HUES48 (cell line): ENCODE measurements around the gene KRTAP4-5.
"Not testable (repeated sequence)": the region's sequence is repeated elsewhere in the genome, so short reads cannot be mapped to it uniquely, and the experiment has no call there.

ENCODE experiments used
- H3K27ac ChIP-seq: one replicate; pipeline ENCODE4 v1.7.0; 2013; ENCODE audit warnings: low read depth, low read length, inconsistent platforms
- H3K27me3 ChIP-seq: 2 replicates; pipeline ENCODE4 v1.6.1; 2013; ENCODE audit warnings: mild to moderate bottlenecking, low read length; ENCODE audit not compliant: control insufficient read depth, insufficient read depth
- H3K36me3 ChIP-seq: 2 replicates; pipeline ENCODE4 v1.6.1; 2013; ENCODE audit warnings: low read length; ENCODE audit not compliant: control insufficient read depth, insufficient read depth
- H3K4me1 ChIP-seq: 2 replicates; pipeline ENCODE4 v1.6.1; 2013; ENCODE audit warnings: mild to moderate bottlenecking, low read length; ENCODE audit not compliant: control insufficient read depth, insufficient read depth
- H3K4me3 ChIP-seq: 2 replicates; pipeline ENCODE4 v1.5.1; 2013; ENCODE audit warnings: mild to moderate bottlenecking, low read depth, low read length
- H3K9ac ChIP-seq: 2 replicates; pipeline ENCODE4 v1.6.1; 2013; ENCODE audit warnings: mild to moderate bottlenecking, low read depth, low read length, moderate library complexity
- H3K9me3 ChIP-seq: 2 replicates; pipeline ENCODE4 v1.6.1; 2013; ENCODE audit warnings: low read length; ENCODE audit not compliant: control insufficient read depth, insufficient read depth

The KRTAP4-5 gene

GRCh38 chr17:41149652-41149985 is at the start of gene KRTAP4-5:
Gene KRTAP4-5, minus strand, starts transcription at chr17:41149825. Its CDS starts 58 bp downstream, at chr17:41149767.
- Histone ChIP-seq H3K27ac (no peak within 1 kb of the TSS), H3K9me3 (no peaks in the 10 kb centered on the region), H3K4me3 (no peak within 1 kb of the TSS), H3K27me3 (no peaks in the 10 kb centered on the region), H3K4me1 (0 out of 2 replicates have a peak, but pooled peaks cover 4% of the 10 kb centered on the region), H3K9ac (no peak within 1 kb of the TSS), H3K36me3 (no peaks in the 10 kb centered on the region)

GRCh38 chr17:41196068-41196467 is 46.4 kb upstream of the KRTAP4-5 start:
- Histone ChIP-seq H3K9me3 (no peaks in the 10 kb centered on the region), H3K4me3 (no peak overlapping the region), H3K4me1 (no peaks in the 10 kb centered on the region), H3K27ac (no peak overlapping the region), H3K9ac (no peak overlapping the region), H3K27me3 (no peaks in the 10 kb centered on the region), H3K36me3 (no peaks in the 10 kb centered on the region)

GRCh38 chr17:41190328-41190727 is 40.7 kb upstream of the KRTAP4-5 start:
- H3K4me1 ChIP-seq: no peaks in the 10 kb centered on the region
- H3K27ac ChIP-seq: no peak overlapping the region
- no peaks in the 10 kb centered on the region for H3K27me3 ChIP-seq
- H3K9ac ChIP-seq: no peak overlapping the region
- H3K36me3 ChIP-seq: no peaks in the 10 kb centered on the region
- H3K4me3 ChIP-seq: no peak overlapping the region
- no peaks in the 10 kb centered on the region for H3K9me3 ChIP-seq

- H3K27me3 ChIP-seq, H3K36me3 ChIP-seq, H3K27ac ChIP-seq, H3K4me3 ChIP-seq, H3K9me3 ChIP-seq, H3K4me1 ChIP-seq, H3K9ac ChIP-seq: not testable (repeated sequence)
These were observed 40.3 kb upstream of the KRTAP4-5 start, which contains the start of gene KRTAP9-1 for GRCh38 chr17:41189837-41190318. Gene KRTAP9-1, plus strand, starts transcription at chr17:41189887. Its CDS starts 0 bp downstream, at chr17:41189887.

GRCh38 chr17:41186872-41187271 is 37.2 kb upstream of the KRTAP4-5 start:
- Histone ChIP-seq H3K27me3 (no peaks in the 10 kb centered on the region), H3K36me3 (no peaks in the 10 kb centered on the region), H3K27ac (no peak overlapping the region), H3K9me3 (no peaks in the 10 kb centered on the region), H3K9ac (no peak overlapping the region), H3K4me3 (no peak overlapping the region), H3K4me1 (no peaks in the 10 kb centered on the region)

GRCh38 chr17:41185001-41185400 is 35.4 kb upstream of the KRTAP4-5 start:
- no peak overlapping the region for H3K9ac ChIP-seq
- no peak overlapping the region for H3K4me3 ChIP-seq
- H3K36me3 ChIP-seq: no peaks in the 10 kb centered on the region
- no peak overlapping the region for H3K27ac ChIP-seq
- no peaks in the 10 kb centered on the region for H3K9me3 ChIP-seq
- H3K4me1 ChIP-seq: no peaks in the 10 kb centered on the region
- no peaks in the 10 kb centered on the region for H3K27me3 ChIP-seq

- no peaks in the 10 kb centered on the region for H3K27me3 ChIP-seq
- H3K27ac ChIP-seq: no peak within 1 kb of the TSS
- H3K4me3 ChIP-seq: no peak within 1 kb of the TSS
- no peaks in the 10 kb centered on the region for H3K4me1 ChIP-seq
- H3K9me3 ChIP-seq: no peaks in the 10 kb centered on the region
- H3K36me3 ChIP-seq: no peaks in the 10 kb centered on the region
- H3K9ac ChIP-seq: no peak within 1 kb of the TSS
These were observed 34.9 kb upstream of the KRTAP4-5 start, which contains the start of gene KRTAP4-1 for GRCh38 chr17:41184480-41184961. Gene KRTAP4-1, minus strand, starts transcription at chr17:41184911. Its CDS starts 57 bp downstream, at chr17:41184854.

GRCh38 chr17:41178843-41179616 is 29.4 kb upstream of the KRTAP4-5 start:
- H3K27ac ChIP-seq: no peak overlapping the region
- H3K4me1 ChIP-seq: no peaks in the 10 kb centered on the region
- H3K9ac ChIP-seq: no peak overlapping the region
- no peaks in the 10 kb centered on the region for H3K9me3 ChIP-seq
- no peaks in the 10 kb centered on the region for H3K36me3 ChIP-seq
- H3K27me3 ChIP-seq: no peaks in the 10 kb centered on the region
- H3K4me3 ChIP-seq: no peak overlapping the region

- no peaks in the 10 kb centered on the region for H3K4me1 ChIP-seq
- no peaks in the 10 kb centered on the region for H3K36me3 ChIP-seq
- H3K9me3 ChIP-seq: no peaks in the 10 kb centered on the region
- no peak overlapping the region for H3K27ac ChIP-seq
- no peak overlapping the region for H3K9ac ChIP-seq
- no peaks in the 10 kb centered on the region for H3K27me3 ChIP-seq
- no peak overlapping the region for H3K4me3 ChIP-seq
These were observed 28.7 kb upstream of the KRTAP4-5 start for GRCh38 chr17:41178341-41178740.

GRCh38 chr17:41177727-41178271 is 28.2 kb upstream of the KRTAP4-5 start, which contains the start of gene KRTAP4-2:
Gene KRTAP4-2, minus strand, starts transcription at chr17:41178221. Its CDS starts 57 bp downstream, at chr17:41178164.
- no peaks in the 10 kb centered on the region for H3K4me1 ChIP-seq
- H3K27me3 ChIP-seq: no peaks in the 10 kb centered on the region
- no peaks in the 10 kb centered on the region for H3K36me3 ChIP-seq
- no peaks in the 10 kb centered on the region for H3K9me3 ChIP-seq
- H3K4me3 ChIP-seq: no peak within 1 kb of the TSS
- no peak within 1 kb of the TSS for H3K27ac ChIP-seq
- no peak within 1 kb of the TSS for H3K9ac ChIP-seq

GRCh38 chr17:41176744-41177387 is 27.2 kb upstream of the KRTAP4-5 start:
- Histone ChIP-seq H3K9ac (no peak overlapping the region), H3K36me3 (no peaks in the 10 kb centered on the region), H3K27me3 (no peaks in the 10 kb centered on the region), H3K9me3 (no peaks in the 10 kb centered on the region), H3K4me3 (no peak overlapping the region), H3K4me1 (no peaks in the 10 kb centered on the region), H3K27ac (no peak overlapping the region)
